Breast epithelium (tissue), 3 donors: ENCODE data around the gene DSCAML1.

Experiments
- POLR2A ChIP-seq: fragments of 450-650 bp; IDR thresholded peaks from one replicate; pipeline ENCODE4 v1.6.1; 2016; ENCODE audit warnings: antibody characterized with exemption, mild to moderate bottlenecking, moderate library complexity
- POLR2AphosphoS5 ChIP-seq, 3 donors: sonication (generic); formaldehyde crosslinking; IDR thresholded peaks; one replicate each; pipeline ENCODE4 v1.6.1; 2017; ENCODE audit warnings: antibody characterized with exemption in 3 of 3
- TF ChIP-seq, protein P1 (sequence below), 3 donors: fragments of 450-650 bp; IDR thresholded peaks; one replicate each; pipeline ENCODE4 v1.5.1; 2016 to 2017; ENCODE audit warnings: antibody characterized with exemption in 3 of 3, mild to moderate bottlenecking in 3 of 3, moderate library complexity in 3 of 3

DNA sequence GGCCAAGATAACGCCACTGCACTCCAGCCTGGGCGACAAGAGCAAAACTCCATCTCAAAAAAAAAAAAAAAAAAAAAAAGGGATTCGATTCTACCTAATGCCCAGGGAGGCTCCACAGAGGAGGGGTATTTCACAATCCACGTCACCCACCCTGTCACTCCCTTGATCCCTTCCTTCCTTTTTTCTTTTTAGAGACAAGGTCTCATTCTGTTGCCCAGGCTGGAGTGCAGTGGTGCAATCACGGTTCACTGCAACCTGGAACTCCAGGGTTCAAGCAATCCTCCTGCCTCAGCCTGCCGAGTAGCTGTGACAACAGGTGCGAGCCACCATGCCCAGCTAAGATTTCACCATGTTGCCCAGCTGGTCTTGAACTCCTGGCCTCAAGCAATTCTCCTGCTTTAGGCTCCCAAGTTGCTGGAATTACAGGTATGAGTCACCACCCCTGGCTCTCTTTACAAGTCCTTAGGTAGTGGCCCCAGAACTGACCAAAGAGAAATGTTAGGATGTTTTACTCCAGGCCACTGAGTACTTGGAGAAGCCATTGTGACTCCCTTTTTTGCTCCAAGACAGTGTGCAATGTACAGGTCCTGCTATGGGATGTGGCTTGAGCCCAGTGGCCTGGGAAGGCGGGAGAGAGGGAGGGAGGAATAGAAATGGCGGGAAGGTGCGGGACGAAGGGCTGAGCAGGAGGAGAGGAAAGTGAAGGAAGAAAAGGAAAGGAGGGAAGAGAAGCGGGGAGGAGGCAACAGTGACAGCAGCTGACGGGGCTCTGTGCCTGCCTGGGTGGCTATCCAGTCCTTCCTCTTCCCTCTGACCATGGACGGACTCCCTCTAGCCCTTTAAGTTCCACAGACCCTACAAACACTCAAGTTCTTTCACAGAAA lies 39.3 kb upstream of the DSCAML1 start:
- TF ChIP-seq, protein P1, sequence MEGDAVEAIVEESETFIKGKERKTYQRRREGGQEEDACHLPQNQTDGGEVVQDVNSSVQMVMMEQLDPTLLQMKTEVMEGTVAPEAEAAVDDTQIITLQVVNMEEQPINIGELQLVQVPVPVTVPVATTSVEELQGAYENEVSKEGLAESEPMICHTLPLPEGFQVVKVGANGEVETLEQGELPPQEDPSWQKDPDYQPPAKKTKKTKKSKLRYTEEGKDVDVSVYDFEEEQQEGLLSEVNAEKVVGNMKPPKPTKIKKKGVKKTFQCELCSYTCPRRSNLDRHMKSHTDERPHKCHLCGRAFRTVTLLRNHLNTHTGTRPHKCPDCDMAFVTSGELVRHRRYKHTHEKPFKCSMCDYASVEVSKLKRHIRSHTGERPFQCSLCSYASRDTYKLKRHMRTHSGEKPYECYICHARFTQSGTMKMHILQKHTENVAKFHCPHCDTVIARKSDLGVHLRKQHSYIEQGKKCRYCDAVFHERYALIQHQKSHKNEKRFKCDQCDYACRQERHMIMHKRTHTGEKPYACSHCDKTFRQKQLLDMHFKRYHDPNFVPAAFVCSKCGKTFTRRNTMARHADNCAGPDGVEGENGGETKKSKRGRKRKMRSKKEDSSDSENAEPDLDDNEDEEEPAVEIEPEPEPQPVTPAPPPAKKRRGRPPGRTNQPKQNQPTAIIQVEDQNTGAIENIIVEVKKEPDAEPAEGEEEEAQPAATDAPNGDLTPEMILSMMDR (IDR thresholded peaks at IDR 0.05), result no peak
- TF ChIP-seq POLR2AphosphoS5 (IDR thresholded peaks at IDR 0.05) (no peak), POLR2A (no peak)
